Endothelial cell (in vitro differentiated cells): ENCODE data around the gene KPRP. TPM values are rescaled to one million over a fixed set of nuclear protein-coding genes. Genes with fewer than 3 reads are reported as not detected.

Experiments used
- DNase-seq: peaks from one replicate; pipeline ENCODE4 v3.0.0; 2021; ENCODE audit warnings: low spot score
- H3K27ac Mint-ChIP-seq: one replicate; pipeline ENCODE4 v1.8.0; 2021; ENCODE audit warnings: mixed read lengths, inconsistent platforms; ENCODE audit not compliant: unreplicated experiment
- H3K27me3 Mint-ChIP-seq: one replicate; pipeline ENCODE4 v1.8.0; 2021; ENCODE audit warnings: mild to moderate bottlenecking, moderate library complexity, mixed read lengths, inconsistent platforms; ENCODE audit not compliant: unreplicated experiment
- H3K36me3 Mint-ChIP-seq: one replicate; pipeline ENCODE4 v1.8.0; 2021; ENCODE audit warnings: mild to moderate bottlenecking, low read depth, mixed read lengths, inconsistent platforms; ENCODE audit not compliant: unreplicated experiment
- H3K4me1 Mint-ChIP-seq: one replicate; pipeline ENCODE4 v1.8.0; 2021; ENCODE audit warnings: mild to moderate bottlenecking, mixed read lengths, inconsistent platforms; ENCODE audit not compliant: unreplicated experiment
- H3K4me3 Mint-ChIP-seq: one replicate; pipeline ENCODE4 v1.8.0; 2021; ENCODE audit warnings: mild to moderate bottlenecking, mixed read lengths, inconsistent platforms; ENCODE audit not compliant: unreplicated experiment
- H3K9me3 Mint-ChIP-seq: one replicate; pipeline ENCODE4 v1.8.0; 2021; ENCODE audit warnings: mixed read lengths, inconsistent platforms; ENCODE audit not compliant: unreplicated experiment
- CTCF ChIP-seq: fragments of 200-600 bp; sonication (generic); IDR thresholded peaks from one replicate; pipeline ENCODE4 v1.5.0; 2021; ENCODE audit warnings: antibody characterized with exemption; ENCODE audit not compliant: unreplicated experiment
- total RNA-seq: library from RNA; stranded (reverse); fragmentation: NEBNext Ultra II Directional; extraction: Animal tissue kit (Norgen Biotek cat#: 25700); gene quantifications from one replicate; pipeline ENCODE4 v1.2.1, GENCODE V29; 2021; ENCODE audit not compliant: unreplicated experiment

KPRP gene
- total RNA-seq, 1 donor from 2014 or later, result not detected

GRCh38 chr1:152737997-152738396, 19.8 kb upstream of the KPRP start:
- TF ChIP-seq CTCF, result no peak
- Mint-ChIP-seq H3K4me1 (no peaks in the 10 kb centered on the region), H3K4me3 (no peak overlapping the region), H3K36me3 (no peaks in the 10 kb centered on the region), H3K27me3 (peaks cover 2% of the 10 kb centered on the region), H3K9me3 (no peaks in the 10 kb centered on the region), H3K27ac (no peak overlapping the region)
- no peak for DNase-seq

GRCh38 chr1:152739841-152740240, 18.0 kb upstream of the KPRP start:
- no peak for TF ChIP-seq CTCF

GRCh38 chr1:152741656-152742055, 16.2 kb upstream of the KPRP start:
- H3K4me3 Mint-ChIP-seq, result no peak overlapping the region
- no peaks in the 10 kb centered on the region for H3K4me1 Mint-ChIP-seq
- DNase-seq, result no peak
- TF ChIP-seq CTCF, result no peak
- peaks cover 2% of the 10 kb centered on the region for H3K27me3 Mint-ChIP-seq
- no peak overlapping the region for H3K27ac Mint-ChIP-seq
- H3K36me3 Mint-ChIP-seq, result no peaks in the 10 kb centered on the region
- no peaks in the 10 kb centered on the region for H3K9me3 Mint-ChIP-seq

More at GRCh38 chr1:152739841-152740240, 18.0 kb upstream of the KPRP start:
- H3K27ac Mint-ChIP-seq, result no peak overlapping the region
- no peaks in the 10 kb centered on the region for H3K4me1 Mint-ChIP-seq
- H3K4me3 Mint-ChIP-seq, result no peak overlapping the region
- H3K9me3 Mint-ChIP-seq, result no peaks in the 10 kb centered on the region
- peaks cover 2% of the 10 kb centered on the region for H3K27me3 Mint-ChIP-seq
- no peaks in the 10 kb centered on the region for H3K36me3 Mint-ChIP-seq
- no peak for DNase-seq

GRCh38 chr1:152743371-152744145, 14.3 kb upstream of the KPRP start:
- no peak overlapping the region for H3K27ac Mint-ChIP-seq
- no peaks in the 10 kb centered on the region for H3K9me3 Mint-ChIP-seq
- no peaks in the 10 kb centered on the region for H3K4me1 Mint-ChIP-seq
- H3K4me3 Mint-ChIP-seq, result no peak overlapping the region
- no peak for DNase-seq
- no peaks in the 10 kb centered on the region for H3K27me3 Mint-ChIP-seq
- H3K36me3 Mint-ChIP-seq, result no peaks in the 10 kb centered on the region
- no peak for TF ChIP-seq CTCF

GRCh38 chr1:152745289-152745704, 12.5 kb upstream of the KPRP start:
- Mint-ChIP-seq H3K4me3 (no peak overlapping the region), H3K27ac (no peak overlapping the region), H3K36me3 (no peaks in the 10 kb centered on the region), H3K27me3 (no peaks in the 10 kb centered on the region), H3K9me3 (no peaks in the 10 kb centered on the region), H3K4me1 (no peaks in the 10 kb centered on the region)
- TF ChIP-seq CTCF, result no peak
- DNase-seq, result no peak
